Hematopoietic multipotent progenitor cell treated with erythropoietin and hydrocortisone succinate and interleukin-3 and kit ligand, for 4 days (in vitro differentiated cells): Measurements from ENCODE around the gene SLC2A4.
A peak's percentile ranks its signal among the peaks of the same experiment; 100 is the strongest.
"Not testable (repeated sequence)": the region's sequence is repeated elsewhere in the genome, so short reads cannot be mapped to it uniquely, and the experiment has no call there.

Source experiments
- DNase-seq: peaks from one replicate; pipeline ENCODE4 v3.0.0-alpha.2; 2015

Gene SLC2A4

GRCh38 chr17:7327056-7327455 is 45.5 kb downstream of the SLC2A4 start:
- DNase-seq, result no peak

- no peak for DNase-seq
Measured at GRCh38 chr17:7327501-7327900, 46.0 kb downstream of the SLC2A4 start.

- DNase-seq, result no peak
Measured at GRCh38 chr17:7328009-7328408, 46.5 kb downstream of the SLC2A4 start.

GRCh38 chr17:7328840-7329373 is 47.4 kb downstream of the SLC2A4 start, which contains the start of gene NEURL4:
Gene NEURL4 (minus strand): TSS chr17:7329335. CDS start chr17:7329312, 23 bp downstream.
- DNase-seq, result peak; percentile 50

- peak; percentile 99 for DNase-seq
Measured at GRCh38 chr17:7329374-7329996, 48.0 kb downstream of the SLC2A4 start.

- DNase-seq, result peak; percentile 94
Measured at GRCh38 chr17:7329997-7330637, 48.6 kb downstream of the SLC2A4 start.

- no peak for DNase-seq
Measured at GRCh38 chr17:7330638-7331015, 49.1 kb downstream of the SLC2A4 start.

- DNase-seq, result no peak
Measured at GRCh38 chr17:7332111-7332510, 50.6 kb downstream of the SLC2A4 start.

- peak; percentile 50 for DNase-seq
Measured at GRCh38 chr17:7332600-7333069, 51.1 kb downstream of the SLC2A4 start.

GRCh38 chr17:7334938-7335538 is 53.5 kb downstream of the SLC2A4 start:
- DNase-seq, result no peak

- not testable (repeated sequence) for DNase-seq
Measured at GRCh38 chr17:7335765-7336164, 54.2 kb downstream of the SLC2A4 start.

GRCh38 chr17:7336240-7337175 is 55.0 kb downstream of the SLC2A4 start, which contains the start of gene ACAP1:
Gene ACAP1 (plus strand): TSS chr17:7336529. CDS start chr17:7336735, 206 bp downstream.
- DNase-seq, result peak; percentile 93

- DNase-seq, result not testable (repeated sequence)
Measured at GRCh38 chr17:7337600-7337999, 56.1 kb downstream of the SLC2A4 start.
